ENCODE data around the gene ADAMTS17.

The ADAMTS17 gene

DNA sequence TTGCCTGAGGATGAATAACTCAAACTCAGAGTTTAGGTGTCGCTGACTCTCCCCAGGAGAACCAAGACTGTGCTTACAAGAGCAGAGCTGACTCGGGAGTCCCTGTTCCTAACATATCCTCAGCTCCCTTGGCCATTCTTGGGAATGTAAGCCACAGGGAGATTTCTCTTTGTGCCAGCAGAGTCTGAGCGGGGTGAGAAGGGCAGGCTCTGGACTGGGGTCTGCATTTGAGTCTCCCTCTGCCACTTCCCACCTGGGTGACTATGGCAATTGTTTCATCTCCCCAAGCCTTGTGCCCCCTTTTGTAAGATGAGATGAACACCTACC lies 126.0 kb downstream of the ADAMTS17 start:
- no peak for DNase-seq

- DNase-seq, result no peak
These were observed 126.5 kb downstream of the ADAMTS17 start for GRCh38 chr15:100215031-100215842.

GRCh38 chr15:100211855-100212850 lies 129.6 kb downstream of the ADAMTS17 start:
- DNase-seq, result no peak

- no peak for DNase-seq
These were observed 131.4 kb downstream of the ADAMTS17 start for GRCh38 chr15:100210338-100210737.

DNA sequence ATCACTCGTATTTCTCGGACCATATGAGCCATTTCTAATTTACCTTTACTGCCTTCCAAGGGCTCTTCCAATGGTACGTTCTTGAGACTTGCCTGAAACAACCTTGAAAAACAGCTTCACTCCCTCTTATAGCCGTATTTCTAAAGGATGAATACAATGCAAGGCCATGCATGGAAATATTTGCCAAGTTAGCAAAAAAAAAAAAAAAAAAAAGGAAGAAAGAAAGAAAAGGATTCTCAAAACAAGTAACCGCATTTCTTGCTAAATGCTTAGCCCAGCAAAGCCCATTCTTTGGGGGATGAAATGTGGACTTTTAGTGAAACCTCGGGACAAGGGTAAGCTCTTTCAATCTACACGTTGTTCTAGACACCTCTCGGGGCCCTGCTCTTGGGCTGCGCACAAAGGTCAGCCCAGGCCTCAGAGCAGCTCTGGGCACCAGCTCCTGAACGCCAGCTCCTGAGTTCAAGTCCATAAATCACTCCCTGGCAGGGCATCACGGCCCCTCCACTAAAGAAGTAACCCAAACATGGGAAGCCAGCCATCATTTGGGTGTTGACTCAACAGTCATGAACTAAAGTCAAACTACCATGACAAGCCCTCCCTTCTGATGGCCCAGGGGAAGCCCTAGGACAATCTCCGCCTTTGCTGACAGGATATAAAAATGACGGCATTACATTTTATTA lies 132.7 kb downstream of the ADAMTS17 start:
- DNase-seq, result no peak

DNA sequence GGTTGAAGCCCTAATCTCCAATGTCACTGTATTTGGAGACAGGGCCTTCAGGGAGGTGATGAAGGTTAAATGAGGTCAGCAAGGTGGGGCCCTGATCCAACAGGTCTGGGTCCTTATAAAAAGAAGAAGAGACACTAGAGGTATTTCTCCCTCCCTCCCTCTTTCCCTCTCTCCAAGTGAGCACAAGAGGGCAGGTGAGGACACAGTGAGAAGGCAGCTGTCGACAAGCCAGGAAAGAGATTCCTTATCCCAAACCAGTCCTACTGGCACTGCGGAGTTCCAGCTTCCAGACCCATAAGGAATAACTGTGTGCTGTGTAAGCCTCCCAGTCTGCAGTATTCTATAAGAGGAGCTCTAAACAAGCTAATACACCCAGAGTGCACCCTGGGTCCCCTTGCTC lies 134.7 kb downstream of the ADAMTS17 start:
- no peak for DNase-seq

DNA sequence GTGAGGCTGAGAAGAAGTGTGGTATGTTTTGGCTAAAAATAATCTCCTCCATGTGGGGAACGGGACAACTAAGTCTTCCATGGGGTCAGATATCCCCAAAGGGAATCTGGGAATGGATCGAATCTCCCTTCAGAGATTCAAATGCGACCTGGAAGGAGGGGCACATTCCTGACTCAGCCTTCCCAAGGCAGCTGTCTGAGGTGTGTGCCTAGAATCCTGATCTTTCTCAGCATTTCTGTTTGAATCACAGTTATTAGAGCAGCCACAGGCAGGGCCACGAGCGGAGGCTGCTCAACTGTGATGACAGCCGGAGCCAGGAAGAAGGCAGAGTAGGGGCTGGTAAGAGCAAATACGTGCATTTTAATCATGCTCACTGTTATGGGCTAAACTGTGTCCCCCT lies 135.1 kb downstream of the ADAMTS17 start:
- no peak for DNase-seq

DNA sequence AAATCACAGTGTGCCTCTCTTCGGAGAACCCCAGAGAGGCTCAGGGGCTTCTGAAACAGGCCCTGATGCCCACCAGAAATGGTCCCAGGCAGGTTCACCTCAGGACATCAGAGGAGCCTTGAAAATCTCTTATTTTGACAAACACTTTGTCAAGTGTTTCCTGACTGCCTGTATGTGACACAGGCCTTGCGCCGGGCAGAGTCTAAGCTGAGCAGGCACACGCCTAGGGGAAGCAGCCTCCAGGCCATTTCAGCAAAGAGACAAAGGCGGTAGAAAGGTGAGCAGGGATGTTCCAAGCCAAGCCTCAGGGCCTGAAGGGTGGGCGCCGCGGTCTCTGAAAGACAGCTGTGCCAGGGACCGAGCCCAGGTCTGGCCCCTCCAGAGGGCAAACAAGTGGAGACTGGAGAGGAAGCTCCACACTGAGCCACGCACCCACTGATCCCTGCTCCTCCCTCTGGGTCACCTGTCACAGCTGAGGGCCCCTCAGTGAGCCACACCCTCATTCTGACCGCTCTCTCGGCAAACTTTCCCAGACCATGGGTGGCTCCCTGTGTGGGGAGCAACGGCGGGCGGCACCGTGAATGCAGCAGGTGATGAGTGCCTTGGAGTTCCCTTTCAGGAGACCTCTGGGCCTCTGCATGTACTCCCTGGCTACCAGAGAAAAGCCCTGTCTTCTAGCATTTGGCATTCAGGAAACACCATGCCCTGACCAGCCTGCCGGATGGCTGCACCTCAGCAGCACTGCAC lies 136.1 kb downstream of the ADAMTS17 start:
- no peak for DNase-seq

- DNase-seq, result no peak
These were observed 137.0 kb downstream of the ADAMTS17 start for GRCh38 chr15:100204771-100205170.

DNA sequence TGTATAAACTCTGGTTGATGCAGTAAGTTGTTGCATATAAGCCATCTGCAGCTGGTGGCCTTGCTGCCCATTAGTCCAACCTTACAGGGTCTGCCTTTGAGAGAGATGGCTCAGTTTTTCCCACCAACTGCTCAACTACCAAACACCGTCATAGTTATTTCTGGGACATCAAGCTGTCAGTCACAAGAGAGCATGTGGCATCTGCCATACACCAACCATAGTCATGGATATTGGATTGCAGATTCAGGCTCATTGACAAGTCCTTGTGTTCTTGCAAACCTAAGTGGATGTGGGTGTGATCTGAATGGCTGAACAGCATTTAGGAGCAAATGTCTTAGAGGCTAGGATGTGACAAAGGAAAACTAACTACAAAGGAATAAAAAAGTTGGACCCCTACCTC lies 137.6 kb downstream of the ADAMTS17 start:
- no peak for DNase-seq

- DNase-seq, result no peak
These were observed 139.3 kb downstream of the ADAMTS17 start for GRCh38 chr15:100202309-100202960.

GRCh38 chr15:100201376-100202280 lies 140.1 kb downstream of the ADAMTS17 start:
- peak; percentile 71 for DNase-seq

DNA sequence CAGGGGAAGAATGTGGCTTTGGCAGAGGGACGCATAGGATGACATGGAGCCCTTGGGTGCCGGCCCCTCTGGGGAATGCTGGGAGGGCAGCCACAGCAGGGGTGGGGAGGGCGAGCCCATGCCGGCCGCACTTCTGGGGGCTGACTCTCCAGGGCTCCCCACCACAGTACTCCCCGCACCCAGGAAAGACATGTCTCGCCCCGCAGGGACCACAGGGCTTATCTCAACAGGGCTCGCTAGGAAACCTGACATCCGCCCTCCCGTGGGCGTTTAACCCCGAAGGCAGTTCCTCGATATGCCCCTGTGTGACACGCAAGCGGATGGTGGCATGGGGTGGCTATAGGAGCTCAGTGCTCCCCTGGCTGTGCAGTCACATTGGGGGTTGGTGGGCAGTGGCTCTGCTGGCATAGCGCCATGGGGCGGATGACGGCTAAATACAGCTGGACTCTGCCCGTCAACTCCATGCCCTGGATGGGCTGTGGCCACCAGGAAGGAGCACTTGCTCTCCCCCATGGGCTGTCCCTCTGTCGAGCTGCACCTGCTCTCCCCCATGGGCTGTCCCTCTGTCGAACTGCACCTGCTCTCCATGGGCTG lies 141.4 kb downstream of the ADAMTS17 start:
- DNase-seq, result no peak

- DNase-seq, result no peak
These were observed 142.0 kb downstream of the ADAMTS17 start for GRCh38 chr15:100199711-100200286.

GRCh38 chr15:100198442-100198841 lies 143.3 kb downstream of the ADAMTS17 start:
- no peak for DNase-seq

DNA sequence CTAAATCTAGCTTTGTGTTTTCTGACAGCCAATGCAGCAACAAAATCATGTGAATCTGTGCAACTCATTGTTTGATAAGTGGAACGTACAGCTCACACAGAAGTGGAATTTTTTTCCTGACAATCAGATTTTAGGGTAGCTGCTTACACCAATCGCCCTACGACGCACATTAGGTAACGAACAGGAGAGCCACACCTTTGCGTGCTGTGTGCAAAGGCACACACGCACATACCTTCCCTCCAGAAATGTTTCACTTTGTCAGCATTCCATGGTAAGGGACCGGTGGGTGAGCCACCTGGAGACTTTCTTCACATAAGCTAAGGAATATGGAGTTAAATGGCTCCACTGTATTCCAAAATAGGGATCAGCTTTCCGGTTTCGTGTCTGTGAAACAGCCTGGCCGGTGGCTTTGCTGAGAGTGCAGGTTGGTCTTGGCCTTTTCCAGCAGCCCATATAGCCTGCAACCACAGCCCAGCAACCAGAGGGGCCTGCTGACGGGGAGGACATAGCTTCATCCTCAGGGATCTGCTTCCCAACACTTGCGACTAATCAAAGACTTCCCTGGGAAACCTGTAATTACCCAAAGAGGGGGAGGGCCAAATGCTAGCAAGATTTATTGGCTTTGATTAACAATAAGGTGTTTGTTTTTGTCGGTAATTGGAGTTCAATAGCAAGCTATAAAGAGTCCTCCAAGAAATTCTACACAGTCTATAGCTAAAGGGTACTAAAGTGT lies 145.3 kb downstream of the ADAMTS17 start:
- no peak for DNase-seq

- DNase-seq, result peak; percentile 54
These were observed 146.8 kb downstream of the ADAMTS17 start for GRCh38 chr15:100194996-100195395.

- DNase-seq, result no peak
These were observed 148.4 kb downstream of the ADAMTS17 start for GRCh38 chr15:100193277-100193860.

Data from retina (tissue), 1 donor.